Sigmoid colon (tissue), 7 donors: Measurements from ENCODE around the gene COBLL1. TPM values are rescaled to one million over a fixed set of nuclear protein-coding genes. Genes with fewer than 3 reads are reported as not detected.

ENCODE experiments used
- DNase-seq: peaks from one replicate; pipeline ENCODE4 v3.0.0-alpha.2; 2019
- H3K27ac ChIP-seq, 4 donors: fragments of 200-600 bp; sonication (generic); one replicate each; pipeline ENCODE4 v1.5.1; 2016 to 2019; ENCODE audit warnings: mild to moderate bottlenecking in 1 of 4
- H3K27me3 ChIP-seq, 3 donors: fragments of 200-600 bp; sonication (generic); one replicate each; pipeline ENCODE4 v1.5.1; 2019; ENCODE audit warnings: mild to moderate bottlenecking in 1 of 3
- H3K36me3 ChIP-seq, 4 donors: fragments of 200-600 bp; sonication (generic); one replicate each; pipeline ENCODE4 v1.5.1; 2016 to 2019
- H3K4me1 ChIP-seq, 4 donors: fragments of 200-600 bp; sonication (generic); one replicate each; pipeline ENCODE4 v1.5.1; 2017 to 2019
- H3K4me3 ChIP-seq, 4 donors: fragments of 200-600 bp; sonication (generic); one replicate each; pipeline ENCODE4 v1.5.1; 2017 to 2019; ENCODE audit warnings: mild to moderate bottlenecking in 2 of 4, moderate library complexity in 1 of 4
- H3K9me3 ChIP-seq, 4 donors: fragments of 200-600 bp in 3 of 4; sonication (generic) in 3 of 4; one replicate each; pipeline versions ENCODE4 v1.5.1 to v1.6.1; 2013 to 2019
- CTCF ChIP-seq, 4 experiments: fragments of 450-650 bp in 3 of 4; fragments of 200-600 bp in 1 of 4; IDR thresholded peaks; one replicate each; pipeline ENCODE4 v1.5.1; 2016 to 2019; ENCODE audit warnings: antibody characterized with exemption in 4 of 4, mild to moderate bottlenecking in 3 of 4, moderate library complexity in 2 of 4
- EP300 ChIP-seq, 4 donors: sonication (generic); formaldehyde crosslinking; IDR thresholded peaks; one replicate each; pipeline ENCODE4 v1.6.1; 2017; ENCODE audit warnings: antibody characterized with exemption in 4 of 4
- POLR2A ChIP-seq, 2 donors: fragments of 450-650 bp; IDR thresholded peaks; one replicate each; pipeline ENCODE4 v1.6.1; 2016; ENCODE audit warnings: antibody characterized with exemption in 2 of 2, mild to moderate bottlenecking in 2 of 2, moderate library complexity in 2 of 2
- POLR2AphosphoS5 ChIP-seq, 4 donors: sonication (generic); formaldehyde crosslinking; IDR thresholded peaks; one replicate each; pipeline ENCODE4 v1.6.1; 2017; ENCODE audit warnings: antibody characterized with exemption in 4 of 4
- WGBS, 2 donors: extraction: QIAGEN DNeasy Blood & Tissue Kit; methylation state at CpG; one replicate each; pipeline ENCODE4 v1.1.7; 2013; 5-methylcytosine and 5-hydroxymethylcytosine counted together
- intact Hi-C: fragments of 100-400 bp; cut with DNase I; formaldehyde crosslinking; loops from one replicate; pipeline ENCODE4 v1.15.1; 2023
- polyA plus RNA-seq, 3 donors: library from polyadenylated mRNA; stranded (reverse); fragments of 200-250 nt; gene quantifications; one replicate each; pipeline ENCODE4 v1.2.3, GENCODE V29; 2013
- total RNA-seq, 4 donors: library from RNA; depleted of rRNA; stranded (reverse); fragments of >200 nt; gene quantifications; one replicate each; pipeline ENCODE4 v1.1.0, GENCODE V29; 2016
- donor health status: healthy with polysubstance abuse.
- donor health status: Bipolar disorder and iron deficiency.
- donor health status: healthy.

The COBLL1 gene
- total and polyA plus RNA-seq, 7 donors, result 3.9 to 22.4 (median 17.6) TPM

- Histone ChIP-seq H3K27ac (peak overlapping the region in 1 of 4 donors; percentile 87), H3K4me3 (no peak overlapping the region), H3K27me3 (no peaks in the 10 kb centered on the region), H3K4me1 (peaks cover 0 to 45% (median 30%) of the 10 kb centered on the region in 4 donors), H3K9me3 (no peaks in the 10 kb centered on the region), H3K36me3 (no peaks in the 10 kb centered on the region)
- intact Hi-C loops, result loop anchor here (5.0 kb wide), 1 partner anchor 62 kb away; the partner anchor contains the start of gene COBLL1
- DNase-seq, result no peak
- TF ChIP-seq CTCF (IDR thresholded peaks at IDR 0.05) (no peak), POLR2A (IDR thresholded peaks at IDR 0.05) (no peak), EP300 (IDR thresholded peaks at IDR 0.05) (no peak), POLR2AphosphoS5 (IDR thresholded peaks at IDR 0.05) (no peak)
- WGBS, 2 donors, result 43 to 80% methylated on average over 9 of the region's 9 CpGs
These were observed 60.9 kb downstream of the COBLL1 start for GRCh38 chr2:164780611-164781178.

- Histone ChIP-seq H3K9me3 (no peaks in the 10 kb centered on the region), H3K27me3 (no peaks in the 10 kb centered on the region), H3K36me3 (no peaks in the 10 kb centered on the region), H3K4me1 (peaks cover 0 to 34% (median 24%) of the 10 kb centered on the region in 4 donors), H3K4me3 (no peak overlapping the region), H3K27ac (peak overlapping the region in 1 of 4 donors; percentile 44)
- no peak for TF ChIP-seq CTCF (IDR thresholded peaks at IDR 0.05)
- TF ChIP-seq POLR2AphosphoS5 (IDR thresholded peaks at IDR 0.05), result no peak
- no peak for TF ChIP-seq EP300 (IDR thresholded peaks at IDR 0.05)
- TF ChIP-seq POLR2A (IDR thresholded peaks at IDR 0.05), result no peak
- intact Hi-C loops, result loop anchor here (5.0 kb wide), 1 partner anchor 63 kb away; the partner anchor contains the start of gene COBLL1
- 80 to 81% methylated on average over 7 of the region's 7 CpGs for WGBS, 2 donors
- DNase-seq, result no peak
These were observed 62.1 kb downstream of the COBLL1 start for GRCh38 chr2:164779383-164780057.

- Histone ChIP-seq H3K36me3 (no peaks in the 10 kb centered on the region), H3K4me3 (no peak overlapping the region), H3K4me1 (peaks cover 0 to 27% (median 20%) of the 10 kb centered on the region in 4 donors), H3K27me3 (no peaks in the 10 kb centered on the region), H3K9me3 (no peaks in the 10 kb centered on the region), H3K27ac (no peak overlapping the region)
- WGBS, 2 donors, result 85 to 91% methylated on average over 3 of the region's 3 CpGs
- TF ChIP-seq CTCF (IDR thresholded peaks at IDR 0.05) (no peak), POLR2AphosphoS5 (IDR thresholded peaks at IDR 0.05) (no peak), EP300 (IDR thresholded peaks at IDR 0.05) (no peak), POLR2A (IDR thresholded peaks at IDR 0.05) (no peak)
- no peak for DNase-seq
- intact Hi-C loops, result no loop called here
These were observed 62.9 kb downstream of the COBLL1 start for GRCh38 chr2:164778723-164779122.

- WGBS, 2 donors, result 87 to 95% methylated on average over 1 of the region's 1 CpG
- Histone ChIP-seq H3K27me3 (no peaks in the 10 kb centered on the region), H3K4me1 (peaks cover 0 to 19% (median 13%) of the 10 kb centered on the region in 4 donors), H3K4me3 (no peak overlapping the region), H3K36me3 (no peaks in the 10 kb centered on the region), H3K9me3 (no peaks in the 10 kb centered on the region), H3K27ac (no peak overlapping the region)
- no peak for DNase-seq
- intact Hi-C loops, result no loop called here
- TF ChIP-seq CTCF (IDR thresholded peaks at IDR 0.05) (no peak), POLR2AphosphoS5 (IDR thresholded peaks at IDR 0.05) (no peak), POLR2A (IDR thresholded peaks at IDR 0.05) (no peak), EP300 (IDR thresholded peaks at IDR 0.05) (no peak)
These were observed 63.7 kb downstream of the COBLL1 start for GRCh38 chr2:164777847-164778461.
